Measurements from ENCODE around the gene APOE. TPM values are rescaled to one million over a fixed set of nuclear protein-coding genes. Genes with fewer than 3 reads are reported as not detected.
"Not testable (repeated sequence)": the region's sequence is repeated elsewhere in the genome, so short reads cannot be mapped to it uniquely, and the experiment has no call there.

Gene APOE
- total and polyA plus RNA-seq, 2 of the 13 experiments (the other 11 are each of a cell fraction or from before 2014, with no cell fraction given), result 1,328 to 1,470 TPM

GRCh38 chr19:44914433-44915206, 9.0 kb downstream of the APOE start, which contains the start of gene APOC1 (continued):
- peak; percentile 43; the same call in 1 of the 2 replicates for TF ChIP-seq ZNF142 (CRISPR knock-in tag; IDR thresholded peaks at IDR 0.05)
- 0 out of 2 replicates have a peak, but pooled peaks have one; percentile 41 for TF ChIP-seq DNMT1 (CRISPR knock-in tag; IDR thresholded peaks at IDR 0.05)
- TF ChIP-seq DR1 (CRISPR knock-in tag; IDR thresholded peaks at IDR 0.05), result peak; percentile 95
- peak; percentile 52; the same call in 1 of the 2 replicates for TF ChIP-seq ZNF609 (CRISPR knock-in tag; IDR thresholded peaks at IDR 0.05; ENCODE audit: borderline replicate concordance)
- peak; percentile 71; the same call in 1 of the 2 replicates for TF ChIP-seq ZNF451 (CRISPR knock-in tag; IDR thresholded peaks at IDR 0.05)
- TF ChIP-seq SAP130 (CRISPR knock-in tag; IDR thresholded peaks at IDR 0.05; ENCODE audit: low read depth), result peak; percentile 9; the same call in 1 of the 2 replicates
- peak; percentile 12 for TF ChIP-seq ZBTB7B (CRISPR knock-in tag; IDR thresholded peaks at IDR 0.05)
- TF ChIP-seq LCORL (IDR thresholded peaks at IDR 0.05); ATF7 (CRISPR knock-in tag; IDR thresholded peaks at IDR 0.05): not testable (repeated sequence)
- peak; percentile 59; the same call in 1 of the 2 replicates for TF ChIP-seq LCORL (CRISPR knock-in tag; IDR thresholded peaks at IDR 0.05)
- peak; percentile 64 for TF ChIP-seq ATF7 (IDR thresholded peaks at IDR 0.05)
- 0 out of 2 replicates have a peak, but pooled peaks have one; percentile 20 for TF ChIP-seq ZNF543 (CRISPR knock-in tag; IDR thresholded peaks at IDR 0.05)
- peak; percentile 84 for TF ChIP-seq ZNF709 (CRISPR knock-in tag; IDR thresholded peaks at IDR 0.05)
- 0 out of 2 replicates have a peak, but pooled peaks have one; percentile 20 for TF ChIP-seq ZNF331 (CRISPR knock-in tag; IDR thresholded peaks at IDR 0.05)
- TF ChIP-seq ZNF670 (CRISPR knock-in tag; IDR thresholded peaks at IDR 0.05; ENCODE audit: borderline replicate concordance), result peak; percentile 82; the same call in 1 of the 2 replicates
- 0 out of 2 replicates have a peak, but pooled peaks have one; percentile 25 for TF ChIP-seq KDM5B (CRISPR knock-in tag; IDR thresholded peaks at IDR 0.05; ENCODE audit: borderline replicate concordance)
- TF ChIP-seq ZNF605 (CRISPR knock-in tag; IDR thresholded peaks at IDR 0.05), result 0 out of 2 replicates have a peak, but pooled peaks have one; percentile 55
- TF ChIP-seq ZFX (CRISPR knock-in tag; IDR thresholded peaks at IDR 0.05; ENCODE audit: low read depth), result peak; percentile 64; the same call in 1 of the 2 replicates

Data from HepG2 (cell line).